GM19193 (cell line): ENCODE data around the gene PODXL.

Source experiments
- POLR2A ChIP-seq: IDR thresholded peaks from 4 replicates; pipeline ENCODE4 v1.6.1; 2011; ENCODE audit not compliant: insufficient read depth, insufficient read length; ENCODE audit errors: extremely low read depth

PODXL gene

GRCh38 chr7:131581241-131582051 is 25.0 kb upstream of the PODXL start:
- no peak for TF ChIP-seq POLR2A

GRCh38 chr7:131578602-131579001 is 22.2 kb upstream of the PODXL start:
- no peak for TF ChIP-seq POLR2A

GRCh38 chr7:131574741-131575140 is 18.3 kb upstream of the PODXL start:
- TF ChIP-seq POLR2A = no peak

DNA sequence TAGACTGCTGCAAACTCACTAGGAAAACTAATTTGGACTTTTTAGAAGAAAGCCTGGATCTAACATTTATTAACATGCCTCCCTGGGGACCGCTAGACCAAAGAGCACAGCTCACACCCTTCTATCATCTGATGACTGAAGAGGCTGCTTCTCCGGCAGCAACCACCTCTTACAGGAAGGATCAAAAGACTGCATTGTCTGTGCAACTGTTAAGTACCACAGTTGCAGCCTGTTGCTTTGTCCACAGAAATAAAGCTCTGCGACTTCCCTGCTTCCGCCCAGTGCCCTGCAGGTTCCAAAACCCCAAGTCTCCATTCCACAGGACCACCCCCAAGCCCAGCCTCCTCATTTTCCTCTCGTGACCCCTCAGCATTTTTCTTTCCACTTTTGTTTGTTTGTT is 14.0 kb upstream of the PODXL start:
- TF ChIP-seq POLR2A = no peak

DNA sequence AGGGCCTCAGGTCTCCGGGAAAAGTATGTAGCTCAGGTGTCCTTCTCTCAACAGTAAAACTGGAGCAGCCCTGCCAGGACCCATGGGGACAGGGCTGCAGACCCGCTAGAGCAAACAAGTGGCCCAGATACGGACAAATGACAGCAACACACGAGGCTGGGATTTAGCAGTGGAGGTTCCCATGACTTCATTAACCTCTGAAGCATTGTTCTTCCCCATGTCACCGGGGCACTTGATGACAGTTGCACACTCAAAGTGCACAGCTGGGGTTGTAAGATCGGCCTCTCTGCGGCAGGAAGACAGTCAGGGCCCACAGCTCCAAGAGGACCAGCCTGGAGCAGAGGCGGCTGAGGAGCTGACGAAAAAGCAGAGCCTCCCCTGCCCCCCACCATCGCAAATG is 12.5 kb upstream of the PODXL start:
- TF ChIP-seq POLR2A = no peak

DNA sequence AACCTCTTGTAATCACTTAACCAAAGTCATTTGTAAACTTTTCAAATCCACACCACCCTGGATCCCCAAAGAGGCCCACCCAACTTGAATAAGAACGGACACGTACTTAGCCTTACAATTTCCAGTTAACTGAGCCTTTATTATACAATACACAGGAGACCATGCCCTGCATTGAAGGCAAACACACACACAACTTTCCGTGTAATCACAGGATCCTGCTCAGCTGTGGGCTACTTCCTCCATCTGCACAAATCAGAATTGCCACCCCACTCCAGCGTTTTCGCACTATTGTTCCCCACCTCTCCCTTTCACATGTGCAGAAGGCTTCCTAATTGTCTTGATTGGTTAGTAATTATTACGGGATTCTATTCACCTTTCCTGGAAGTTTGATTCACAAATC is 12.1 kb upstream of the PODXL start:
- TF ChIP-seq POLR2A = no peak

GRCh38 chr7:131564640-131565039 is 8.2 kb upstream of the PODXL start:
- TF ChIP-seq POLR2A = no peak

- TF ChIP-seq POLR2A = no peak
Measured at GRCh38 chr7:131563918-131564317, 7.5 kb upstream of the PODXL start.

- no peak for TF ChIP-seq POLR2A
Measured at GRCh38 chr7:131562941-131563340, 6.5 kb upstream of the PODXL start.

DNA sequence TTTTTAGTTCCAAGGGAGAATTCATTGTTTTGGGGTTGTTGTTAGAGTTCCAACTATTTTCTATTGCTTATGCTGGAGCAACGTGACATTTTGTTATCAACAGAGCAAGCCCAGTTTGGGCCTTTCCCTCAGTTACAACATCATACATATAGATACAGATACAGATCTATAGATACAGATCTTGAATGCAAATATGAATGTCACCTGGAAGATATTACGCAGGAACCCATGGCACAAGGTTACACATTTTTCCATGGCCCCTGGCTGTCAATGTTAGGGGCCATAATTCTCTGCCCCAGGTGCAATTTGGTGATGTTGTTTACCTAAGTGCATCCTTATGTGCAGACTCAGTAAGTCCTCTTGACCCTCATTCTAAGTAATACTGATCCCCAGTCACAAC is 3.6 kb upstream of the PODXL start:
- TF ChIP-seq POLR2A = no peak

- no peak for TF ChIP-seq POLR2A
Measured at GRCh38 chr7:131557652-131558385, 1.4 kb upstream of the PODXL start.

- no peak for TF ChIP-seq POLR2A
Measured at GRCh38 chr7:131556909-131557651, 652 bp upstream of the PODXL start.

DNA sequence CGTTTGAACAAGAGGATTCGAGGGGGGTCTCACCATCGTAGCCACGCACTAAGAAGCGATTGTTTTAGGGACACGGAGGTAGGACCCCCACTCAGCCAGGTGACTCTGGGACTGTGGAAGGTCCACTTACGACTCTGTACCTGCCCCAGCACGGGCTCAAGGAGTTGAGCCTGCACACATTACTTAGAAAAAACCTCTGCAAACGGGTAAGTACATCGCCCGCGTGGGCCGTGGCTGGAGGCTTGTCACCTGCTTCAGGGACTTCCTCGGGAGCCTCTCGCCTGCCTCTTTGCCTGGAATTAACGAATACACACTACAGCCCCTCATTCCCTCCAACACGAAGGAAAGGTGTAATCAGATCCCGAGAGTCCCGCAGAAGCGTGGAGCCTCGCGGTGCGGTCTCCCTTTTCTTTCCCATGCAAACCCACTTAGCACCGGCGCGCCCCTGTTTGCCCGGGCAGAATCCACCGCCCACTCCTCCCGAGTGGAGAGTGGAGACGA is 826 bp downstream of the PODXL start:
- TF ChIP-seq POLR2A = no peak

DNA sequence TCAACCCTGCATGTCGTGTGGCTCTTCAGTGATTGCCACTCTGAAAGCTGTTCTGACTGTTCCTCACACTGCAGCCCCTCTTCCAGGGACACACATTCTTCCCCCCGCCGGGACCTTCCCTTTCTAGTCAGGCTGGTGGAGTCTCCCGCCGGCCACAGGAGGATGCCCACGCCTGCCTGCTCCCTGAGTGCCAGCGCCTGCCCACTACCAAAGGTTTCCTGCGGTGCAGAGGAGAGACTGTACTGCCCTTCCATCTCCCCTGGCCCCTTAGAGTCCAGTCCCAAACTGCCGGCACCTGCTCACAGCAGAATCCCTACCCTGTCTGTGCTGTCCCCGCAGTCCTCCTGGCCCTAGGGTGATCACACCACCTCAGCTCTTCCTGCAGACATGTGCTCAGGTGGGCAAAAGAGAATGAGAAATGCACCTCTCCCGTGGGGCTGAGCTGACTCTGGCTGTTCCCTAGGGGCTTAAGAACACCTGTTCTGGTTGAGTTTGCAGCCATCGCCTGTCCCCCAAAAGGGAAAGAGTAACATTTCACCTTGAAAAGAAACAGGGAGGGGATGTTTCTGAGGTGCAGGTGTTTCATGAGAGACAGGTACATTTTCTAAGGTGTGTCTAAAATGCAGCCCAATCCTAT is 1.4 kb downstream of the PODXL start:
- no peak for TF ChIP-seq POLR2A

- no peak for TF ChIP-seq POLR2A
Measured at GRCh38 chr7:131553931-131554330, 2.5 kb downstream of the PODXL start.
